Thyroid gland (tissue), 4 donors: ENCODE data around the gene KCNH1. TPM values are rescaled to one million over a fixed set of nuclear protein-coding genes. Genes with fewer than 3 reads are reported as not detected.

ENCODE experiments used
- DNase-seq, 2 donors: peaks; one replicate each; pipeline ENCODE4 v3.0.0-alpha.2; 2019
- H3K27ac ChIP-seq, 3 donors: fragments of 200-600 bp; sonication (generic); 1 replicate in 2 of 3; 2 replicates in 1 of 3; pipeline ENCODE4 v1.5.1; 2016 to 2019; ENCODE audit warnings: mild to moderate bottlenecking in 1 of 3, moderate library complexity in 1 of 3
- H3K27me3 ChIP-seq: fragments of 200-600 bp; sonication (generic); one replicate; pipeline ENCODE4 v1.5.1; 2019
- H3K36me3 ChIP-seq, 2 donors: fragments of 200-600 bp; sonication (generic); one replicate each; pipeline ENCODE4 v1.5.1; 2016 to 2019
- H3K4me1 ChIP-seq, 2 donors: fragments of 200-600 bp; sonication (generic); one replicate each; pipeline ENCODE4 v1.5.1; 2017 to 2019
- H3K4me3 ChIP-seq, 3 donors: fragments of 200-600 bp; sonication (generic); replicated peaks in 1 of 3; 1 replicate in 2 of 3; 2 replicates in 1 of 3; pipeline ENCODE4 v1.5.1; 2016; ENCODE audit warnings: mild to moderate bottlenecking in 1 of 3
- H3K9me3 ChIP-seq: fragments of 200-600 bp; sonication (generic); one replicate; pipeline ENCODE4 v1.5.1; 2017
- POLR2A ChIP-seq, 2 donors: fragments of 450-650 bp; IDR thresholded peaks; one replicate each; pipeline ENCODE4 v1.6.1; 2017; ENCODE audit warnings: antibody characterized with exemption in 2 of 2, mild to moderate bottlenecking in 2 of 2, moderate library complexity in 1 of 2
- WGBS, 2 donors: methylation state at CpG; one replicate each; pipeline ENCODE4 v1.1.5; 2017; 5-methylcytosine and 5-hydroxymethylcytosine counted together
- intact Hi-C: fragments of 100-400 bp; cut with DNase I; formaldehyde crosslinking; loops from one replicate; pipeline ENCODE4 v1.15.1; 2023
- total RNA-seq, 4 donors: library from RNA; depleted of rRNA; stranded (reverse); fragments of >200 nt; gene quantifications; one replicate each; pipeline ENCODE4 v1.2.3, GENCODE V29; 2016
- TF ChIP-seq, protein P1 (sequence below), 6 experiments: fragments of 200-600 bp in 3 of 6; fragments of 450-650 bp in 3 of 6; sonication (generic) in 3 of 6; IDR thresholded peaks; one replicate each; pipeline ENCODE4 v1.5.1; 2016 to 2019; ENCODE audit warnings: antibody characterized with exemption in 6 of 6, mild to moderate bottlenecking in 2 of 6, inconsistent platforms in 1 of 6, moderate library complexity in 1 of 6

The KCNH1 gene
- total RNA-seq, 4 donors from 2014 or later, result 1.3 TPM; not detected in 2

DNA sequence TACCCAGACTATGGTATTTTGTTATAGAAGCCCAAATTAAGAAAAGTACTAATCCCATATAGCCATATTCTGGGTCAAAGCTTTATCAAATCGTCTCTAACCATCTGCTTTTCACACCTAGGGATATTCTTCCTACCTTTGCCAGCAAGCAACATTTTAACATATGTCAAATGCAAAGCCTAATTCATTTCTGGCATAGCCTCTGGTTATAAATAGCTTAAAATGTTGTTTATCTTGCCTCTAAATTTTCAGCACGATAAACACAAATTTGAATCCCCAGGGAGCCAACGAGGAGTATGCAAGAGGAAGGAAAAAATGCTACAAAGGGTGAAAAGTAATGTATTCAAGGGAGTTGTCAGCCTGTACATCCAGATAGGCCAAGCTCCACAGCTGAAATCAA is 357.2 kb downstream of the KCNH1 start:
- Histone ChIP-seq H3K4me1 (no peaks in the 10 kb centered on the region), H3K27me3 (no peaks in the 10 kb centered on the region), H3K27ac (no peak overlapping the region), H3K9me3 (no peaks in the 10 kb centered on the region), H3K36me3 (no peaks in the 10 kb centered on the region), H3K4me3 (no peak overlapping the region)
- no peak for DNase-seq
- intact Hi-C loops, result no loop called here
- WGBS, 2 donors, result 75 to 82% methylated on average over 3 of the region's 3 CpGs
- TF ChIP-seq POLR2A (IDR thresholded peaks at IDR 0.05), result no peak

DNA sequence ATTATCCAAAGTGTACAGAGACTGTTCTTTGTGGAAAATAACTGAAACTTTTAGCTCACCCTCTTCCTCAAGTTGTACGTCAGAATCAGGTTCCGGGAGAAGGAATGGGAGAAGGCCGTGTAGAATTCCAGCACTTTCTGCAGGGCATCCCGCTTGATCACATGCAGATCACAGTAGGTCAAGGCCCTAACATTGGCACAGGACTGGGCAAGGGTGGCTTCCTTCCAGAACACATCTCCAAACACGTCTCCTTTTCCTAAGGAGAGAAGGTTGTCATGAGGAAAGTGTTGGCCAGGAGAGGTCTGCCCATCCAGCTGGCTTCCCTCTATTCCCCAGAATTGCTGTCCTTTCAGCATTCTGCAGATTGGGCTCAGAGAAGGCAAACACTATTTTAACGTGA is 358.7 kb downstream of the KCNH1 start:
- H3K27ac ChIP-seq, result no peak overlapping the region
- no peaks in the 10 kb centered on the region for H3K9me3 ChIP-seq
- H3K36me3 ChIP-seq, result no peaks in the 10 kb centered on the region
- H3K4me3 ChIP-seq, result no peak overlapping the region
- TF ChIP-seq, protein P1, sequence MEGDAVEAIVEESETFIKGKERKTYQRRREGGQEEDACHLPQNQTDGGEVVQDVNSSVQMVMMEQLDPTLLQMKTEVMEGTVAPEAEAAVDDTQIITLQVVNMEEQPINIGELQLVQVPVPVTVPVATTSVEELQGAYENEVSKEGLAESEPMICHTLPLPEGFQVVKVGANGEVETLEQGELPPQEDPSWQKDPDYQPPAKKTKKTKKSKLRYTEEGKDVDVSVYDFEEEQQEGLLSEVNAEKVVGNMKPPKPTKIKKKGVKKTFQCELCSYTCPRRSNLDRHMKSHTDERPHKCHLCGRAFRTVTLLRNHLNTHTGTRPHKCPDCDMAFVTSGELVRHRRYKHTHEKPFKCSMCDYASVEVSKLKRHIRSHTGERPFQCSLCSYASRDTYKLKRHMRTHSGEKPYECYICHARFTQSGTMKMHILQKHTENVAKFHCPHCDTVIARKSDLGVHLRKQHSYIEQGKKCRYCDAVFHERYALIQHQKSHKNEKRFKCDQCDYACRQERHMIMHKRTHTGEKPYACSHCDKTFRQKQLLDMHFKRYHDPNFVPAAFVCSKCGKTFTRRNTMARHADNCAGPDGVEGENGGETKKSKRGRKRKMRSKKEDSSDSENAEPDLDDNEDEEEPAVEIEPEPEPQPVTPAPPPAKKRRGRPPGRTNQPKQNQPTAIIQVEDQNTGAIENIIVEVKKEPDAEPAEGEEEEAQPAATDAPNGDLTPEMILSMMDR (IDR thresholded peaks at IDR 0.05), result no peak
- no peak for TF ChIP-seq POLR2A (IDR thresholded peaks at IDR 0.05)
- no peak for DNase-seq
- H3K27me3 ChIP-seq, result no peaks in the 10 kb centered on the region
- no peaks in the 10 kb centered on the region for H3K4me1 ChIP-seq
- 86 to 89% methylated on average over 6 of the region's 6 CpGs for WGBS, 2 donors
- intact Hi-C loops, result no loop called here

DNA sequence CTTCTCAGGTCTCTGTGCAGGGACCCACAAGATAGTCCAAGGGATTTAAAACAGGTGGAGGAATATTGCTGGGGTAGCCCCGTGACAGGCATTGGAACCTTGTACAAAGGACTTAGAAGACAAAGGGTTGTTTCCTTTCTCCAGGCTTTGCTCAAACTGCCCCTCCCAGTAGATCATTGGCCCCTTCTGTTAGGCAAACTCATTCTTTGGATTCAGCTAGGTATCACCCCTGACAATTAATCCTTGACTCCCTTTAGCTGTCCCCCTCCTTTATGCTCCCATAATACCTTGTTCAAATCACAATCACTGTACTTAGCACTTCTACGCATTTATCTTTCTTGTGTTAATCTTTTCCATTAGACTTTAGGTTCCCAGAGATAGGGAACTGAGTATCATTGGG is 360.5 kb downstream of the KCNH1 start:
- Histone ChIP-seq H3K36me3 (no peaks in the 10 kb centered on the region), H3K27me3 (no peaks in the 10 kb centered on the region), H3K27ac (no peak overlapping the region), H3K4me1 (no peaks in the 10 kb centered on the region), H3K9me3 (no peaks in the 10 kb centered on the region), H3K4me3 (no peak overlapping the region)
- DNase-seq, result no peak
- intact Hi-C loops, result no loop called here
- TF ChIP-seq POLR2A (IDR thresholded peaks at IDR 0.05), result no peak
- TF ChIP-seq, protein P1 (IDR thresholded peaks at IDR 0.05), result no peak
- 73 to 85% methylated on average over 2 of the region's 2 CpGs for WGBS, 2 donors

DNA sequence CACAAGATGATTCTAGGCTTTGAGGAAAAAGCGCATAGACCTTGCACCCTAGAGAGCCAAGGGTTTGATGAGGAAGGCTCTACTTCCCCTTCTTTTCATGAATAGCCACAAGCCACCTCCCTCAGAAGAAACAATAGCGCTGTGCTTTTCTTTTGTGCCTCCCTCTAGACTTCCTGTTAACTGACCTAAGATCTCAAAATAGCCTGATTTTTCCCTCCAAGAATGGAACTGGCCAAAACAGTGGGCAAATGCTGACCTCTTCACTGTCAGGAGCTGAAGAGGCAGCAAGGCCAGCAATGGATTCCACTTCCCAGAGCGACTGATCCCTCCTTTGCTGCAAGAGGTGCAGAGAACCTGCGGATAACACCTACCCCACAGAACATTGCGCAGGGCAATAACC is 362.8 kb downstream of the KCNH1 start:
- Histone ChIP-seq H3K4me1 (no peaks in the 10 kb centered on the region), H3K36me3 (no peaks in the 10 kb centered on the region), H3K27me3 (no peaks in the 10 kb centered on the region), H3K9me3 (no peaks in the 10 kb centered on the region), H3K4me3 (no peak overlapping the region), H3K27ac (no peak overlapping the region)
- intact Hi-C loops, result no loop called here
- 86 to 91% methylated on average over 5 of the region's 5 CpGs for WGBS, 2 donors
- no peak for DNase-seq
- TF ChIP-seq, protein P1 (IDR thresholded peaks at IDR 0.05), result no peak
- no peak for TF ChIP-seq POLR2A (IDR thresholded peaks at IDR 0.05)

DNA sequence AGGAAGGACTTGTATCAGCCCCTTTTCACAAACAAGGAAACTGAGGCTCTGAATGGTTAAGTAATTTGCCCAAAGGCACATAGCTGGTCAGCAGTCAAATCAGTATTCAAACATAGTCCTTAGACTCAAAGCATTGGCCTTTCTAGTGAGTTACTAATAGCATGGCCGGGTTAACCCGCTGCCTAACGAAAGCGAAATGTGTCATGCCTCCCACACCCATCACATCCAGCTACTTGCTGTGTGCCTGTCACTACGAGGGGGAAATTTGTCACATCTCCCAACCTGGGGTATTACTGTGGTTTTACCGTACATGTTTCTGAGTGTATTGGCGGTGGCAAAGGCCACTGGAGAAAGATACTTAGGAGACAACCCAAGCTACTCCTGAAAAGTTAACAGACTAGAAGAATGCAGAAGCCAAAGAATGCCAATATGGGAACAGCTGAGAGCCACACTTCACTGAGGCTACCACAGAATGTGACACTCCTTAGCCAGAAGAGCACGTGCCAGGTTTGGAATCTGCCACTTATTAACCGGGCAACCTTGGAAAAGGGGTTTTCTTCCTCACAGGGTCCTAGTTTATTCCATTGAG is 363.5 kb downstream of the KCNH1 start:
- intact Hi-C loops, result no loop called here
- Histone ChIP-seq H3K4me1 (no peaks in the 10 kb centered on the region), H3K36me3 (no peaks in the 10 kb centered on the region), H3K27ac (no peak overlapping the region), H3K27me3 (no peaks in the 10 kb centered on the region), H3K4me3 (no peak overlapping the region), H3K9me3 (no peaks in the 10 kb centered on the region)
- 91 to 94% methylated on average over 9 of the region's 9 CpGs for WGBS, 2 donors
- DNase-seq, result no peak
- TF ChIP-seq, protein P1 (IDR thresholded peaks at IDR 0.05), result no peak
- TF ChIP-seq POLR2A (IDR thresholded peaks at IDR 0.05), result no peak
